Measurements from ENCODE around the gene SMYD3.
"Not testable (repeated sequence)": the region's sequence is repeated elsewhere in the genome, so short reads cannot be mapped to it uniquely, and the experiment has no call there.

Gene SMYD3

GRCh38 chr1:245742896-245743295, 764.2 kb downstream of the SMYD3 start:
- DNase-seq (ENCODE audit: extremely low read depth, insufficient read length), result no peak

GRCh38 chr1:245740336-245740735, 766.7 kb downstream of the SMYD3 start:
- H3K36me3 ChIP-seq (ENCODE audit: control insufficient read depth, insufficient read depth, low read length); DNase-seq (ENCODE audit: extremely low read depth, insufficient read length); H3K27me3 ChIP-seq (replicated peaks; ENCODE audit: control insufficient read depth, insufficient read depth, low read length); H3K4me3 ChIP-seq (replicated peaks; ENCODE audit: low read depth, low read length): not testable (repeated sequence)

More at GRCh38 chr1:245742896-245743295, 764.2 kb downstream of the SMYD3 start:
- Histone ChIP-seq H3K27me3 (replicated peaks; ENCODE audit: control insufficient read depth, insufficient read depth, low read length) (no peaks in the 10 kb centered on the region), H3K36me3 (ENCODE audit: control insufficient read depth, insufficient read depth, low read length) (no peaks in the 10 kb centered on the region), H3K4me3 (replicated peaks; ENCODE audit: low read depth, low read length) (no peak overlapping the region)
- no peak for TF ChIP-seq CTCF (IDR thresholded peaks at IDR 0.05; ENCODE audit: insufficient read depth, low read length, poor library complexity, severe bottlenecking)

GRCh38 chr1:245730801-245731200, 776.3 kb downstream of the SMYD3 start:
- H3K27me3 ChIP-seq (replicated peaks; ENCODE audit: control insufficient read depth, insufficient read depth, low read length), result no peaks in the 10 kb centered on the region
- no peak overlapping the region for H3K4me3 ChIP-seq (replicated peaks; ENCODE audit: low read depth, low read length)
- no peak for DNase-seq (ENCODE audit: extremely low read depth, insufficient read length)
- no peaks in the 10 kb centered on the region for H3K36me3 ChIP-seq (ENCODE audit: control insufficient read depth, insufficient read depth, low read length)
- no peak for TF ChIP-seq CTCF (IDR thresholded peaks at IDR 0.05; ENCODE audit: insufficient read depth, low read length, poor library complexity, severe bottlenecking)

GRCh38 chr1:245728035-245728434, 779.0 kb downstream of the SMYD3 start:
- DNase-seq (ENCODE audit: extremely low read depth, insufficient read length); H3K4me3 ChIP-seq (replicated peaks; ENCODE audit: low read depth, low read length); H3K36me3 ChIP-seq (ENCODE audit: control insufficient read depth, insufficient read depth, low read length): not testable (repeated sequence)

GRCh38 chr1:245721488-245721887, 785.6 kb downstream of the SMYD3 start:
- no peak overlapping the region for H3K4me3 ChIP-seq (replicated peaks; ENCODE audit: low read depth, low read length)
- H3K36me3 ChIP-seq (ENCODE audit: control insufficient read depth, insufficient read depth, low read length), result no peaks in the 10 kb centered on the region
- no peak for TF ChIP-seq CTCF (IDR thresholded peaks at IDR 0.05; ENCODE audit: insufficient read depth, low read length, poor library complexity, severe bottlenecking)
- no peak for DNase-seq (ENCODE audit: extremely low read depth, insufficient read length)
- H3K27me3 ChIP-seq (replicated peaks; ENCODE audit: control insufficient read depth, insufficient read depth, low read length), result no peaks in the 10 kb centered on the region

More at GRCh38 chr1:245728035-245728434, 779.0 kb downstream of the SMYD3 start:
- H3K27me3 ChIP-seq (replicated peaks; ENCODE audit: control insufficient read depth, insufficient read depth, low read length), result not testable (repeated sequence)

GRCh38 chr1:245718951-245719350, 788.1 kb downstream of the SMYD3 start:
- no peak overlapping the region for H3K4me3 ChIP-seq (replicated peaks; ENCODE audit: low read depth, low read length)
- H3K27me3 ChIP-seq (replicated peaks; ENCODE audit: control insufficient read depth, insufficient read depth, low read length), result no peaks in the 10 kb centered on the region
- no peak for DNase-seq (ENCODE audit: extremely low read depth, insufficient read length)
- no peak for TF ChIP-seq CTCF (IDR thresholded peaks at IDR 0.05; ENCODE audit: insufficient read depth, low read length, poor library complexity, severe bottlenecking)
- H3K36me3 ChIP-seq (ENCODE audit: control insufficient read depth, insufficient read depth, low read length), result no peaks in the 10 kb centered on the region

- no peak overlapping the region for H3K4me3 ChIP-seq (replicated peaks; ENCODE audit: low read depth, low read length)
- H3K36me3 ChIP-seq (ENCODE audit: control insufficient read depth, insufficient read depth, low read length), result no peaks in the 10 kb centered on the region
- no peak for DNase-seq (ENCODE audit: extremely low read depth, insufficient read length)
- TF ChIP-seq CTCF (IDR thresholded peaks at IDR 0.05; ENCODE audit: insufficient read depth, low read length, poor library complexity, severe bottlenecking), result no peak
- H3K27me3 ChIP-seq (replicated peaks; ENCODE audit: control insufficient read depth, insufficient read depth, low read length), result no peaks in the 10 kb centered on the region
Observed at GRCh38 chr1:245718123-245718522, 789.0 kb downstream of the SMYD3 start.

Measured in GM06990 (cell line).